Renal pelvis (tissue), 4 donors: Measurements from ENCODE around the gene HAP1. TPM values are rescaled to one million over a fixed set of nuclear protein-coding genes. Genes with fewer than 3 reads are reported as not detected.
"Not testable (repeated sequence)": the region's sequence is repeated elsewhere in the genome, so short reads cannot be mapped to it uniquely, and the experiment has no call there.

Experiments used
- DNase-seq: peaks from one replicate; pipeline ENCODE4 v3.0.0-alpha.2; 2013
- polyA plus RNA-seq, 3 donors: library from polyadenylated mRNA; unstranded; fragments of 120-200 nt; gene quantifications; one replicate each; pipeline ENCODE4 v1.2.1, GENCODE V29; 2013; ENCODE audit not compliant: insufficient read length in 3 of 3

Gene HAP1
- polyA plus RNA-seq, 3 donors: 1.2 to 1.5 (median 1.3) TPM

GRCh38 chr17:41724476-41725050, 9.9 kb downstream of the HAP1 start:
- DNase-seq: no peak

DNA sequence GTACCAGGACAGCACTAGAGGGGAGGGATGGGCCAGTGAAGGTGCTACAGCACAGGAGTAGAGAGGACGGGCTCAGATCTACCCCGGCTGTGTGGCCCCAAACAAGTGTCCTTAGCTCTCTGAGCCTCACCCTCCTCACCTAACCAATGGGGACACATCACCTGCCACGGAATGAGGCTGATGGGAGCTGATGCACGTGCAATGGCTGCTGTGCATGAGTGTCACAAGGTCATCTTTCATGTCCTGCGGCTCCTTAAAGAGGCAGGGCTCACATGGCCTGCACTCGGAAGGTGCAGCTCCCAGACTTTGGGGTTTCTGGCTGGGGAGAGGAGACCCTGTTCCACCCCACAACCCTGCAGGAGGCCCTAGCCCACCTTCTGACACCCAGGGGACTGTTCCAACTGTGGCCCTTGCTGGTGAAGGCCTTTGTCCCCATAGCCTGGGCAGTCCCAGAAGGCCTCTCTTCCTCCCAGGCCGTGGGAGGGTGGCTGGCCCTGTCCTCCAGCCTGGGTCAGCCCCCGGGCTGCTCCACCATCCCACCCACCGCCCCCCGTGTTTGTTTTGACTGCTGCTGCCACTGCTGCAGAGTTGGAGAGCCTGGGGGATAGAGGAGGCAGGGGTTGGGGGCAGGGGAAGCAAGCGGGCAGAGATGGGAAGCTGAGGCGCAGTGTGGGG, 10.5 kb downstream of the HAP1 start:
- DNase-seq: no peak

DNA sequence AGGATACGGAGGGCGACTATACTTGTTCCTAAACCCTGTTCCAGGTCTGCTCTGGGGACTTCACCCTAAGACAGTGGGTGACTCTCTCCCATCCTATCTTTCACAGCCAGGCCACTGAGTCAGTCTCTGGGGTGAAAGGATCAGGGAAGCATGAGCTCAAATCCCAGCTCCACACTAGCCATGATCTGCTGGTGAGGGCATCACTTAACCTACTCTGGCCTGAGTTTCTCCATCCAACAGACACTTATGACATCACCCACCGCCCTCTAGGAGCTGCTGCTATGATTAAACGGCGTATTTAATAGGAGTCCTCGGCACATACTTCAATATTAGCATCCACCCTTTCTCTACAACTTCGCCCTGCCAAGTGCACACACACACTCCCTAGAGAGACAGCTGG, 12.2 kb downstream of the HAP1 start:
- no peak for DNase-seq

DNA sequence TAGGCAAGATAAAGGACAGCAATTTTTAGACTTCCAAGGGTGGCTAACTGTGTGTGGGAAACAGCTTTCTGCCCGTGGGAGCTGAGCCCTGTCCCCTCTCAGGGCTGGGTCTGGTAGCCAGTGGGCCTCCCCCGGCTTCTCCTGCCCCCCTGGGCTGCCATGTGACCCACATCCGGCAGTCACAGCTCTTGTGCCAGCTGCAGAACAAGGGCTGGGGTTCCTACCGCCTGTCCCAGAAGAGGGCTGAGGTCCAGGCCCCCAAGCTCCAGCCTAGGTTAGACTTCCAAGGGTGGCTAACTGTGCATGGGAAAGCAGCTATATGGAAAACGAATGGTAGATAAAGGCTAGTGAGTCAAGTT, 16.2 kb downstream of the HAP1 start:
- no peak for DNase-seq

- no peak for DNase-seq
Observed at GRCh38 chr17:41717408-41718286, 16.8 kb downstream of the HAP1 start.

- DNase-seq: no peak
Observed at GRCh38 chr17:41711669-41712400, 22.6 kb downstream of the HAP1 start, which contains the start of gene GAST. GAST (plus strand) TSS chr17:41712331; CDS start chr17:41715437, 3,106 bp downstream.

DNA sequence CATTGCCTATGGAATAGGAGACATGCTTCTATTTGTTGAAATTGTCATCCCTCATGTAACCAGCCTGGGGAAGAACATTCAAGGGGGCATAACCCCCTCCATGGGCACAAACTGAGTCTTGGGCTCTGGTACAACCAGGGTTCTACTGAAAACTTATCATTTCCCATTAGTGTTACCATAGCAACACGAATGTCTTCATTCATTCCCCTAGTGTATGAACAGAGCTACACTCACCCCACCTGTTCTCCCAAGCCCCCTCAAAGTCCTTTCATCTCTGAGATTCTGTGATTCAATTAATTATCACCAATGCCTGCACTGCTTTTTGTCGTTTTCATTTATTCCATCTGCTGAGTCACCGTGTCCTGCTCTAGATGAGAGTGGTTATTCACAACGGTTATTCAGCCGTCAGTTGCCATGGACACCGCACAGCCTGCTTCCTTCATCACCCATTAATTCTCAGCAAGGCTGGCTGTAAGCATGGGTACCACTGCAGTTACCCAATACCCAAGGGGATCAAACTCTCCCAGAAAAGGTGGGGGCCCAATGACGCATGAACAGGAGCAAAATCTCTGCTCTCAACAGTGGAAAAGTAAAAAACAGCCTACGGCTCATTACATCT, 23.9 kb downstream of the HAP1 start:
- no peak for DNase-seq

- DNase-seq: no peak
Observed at GRCh38 chr17:41707803-41708669, 26.4 kb downstream of the HAP1 start.

DNA sequence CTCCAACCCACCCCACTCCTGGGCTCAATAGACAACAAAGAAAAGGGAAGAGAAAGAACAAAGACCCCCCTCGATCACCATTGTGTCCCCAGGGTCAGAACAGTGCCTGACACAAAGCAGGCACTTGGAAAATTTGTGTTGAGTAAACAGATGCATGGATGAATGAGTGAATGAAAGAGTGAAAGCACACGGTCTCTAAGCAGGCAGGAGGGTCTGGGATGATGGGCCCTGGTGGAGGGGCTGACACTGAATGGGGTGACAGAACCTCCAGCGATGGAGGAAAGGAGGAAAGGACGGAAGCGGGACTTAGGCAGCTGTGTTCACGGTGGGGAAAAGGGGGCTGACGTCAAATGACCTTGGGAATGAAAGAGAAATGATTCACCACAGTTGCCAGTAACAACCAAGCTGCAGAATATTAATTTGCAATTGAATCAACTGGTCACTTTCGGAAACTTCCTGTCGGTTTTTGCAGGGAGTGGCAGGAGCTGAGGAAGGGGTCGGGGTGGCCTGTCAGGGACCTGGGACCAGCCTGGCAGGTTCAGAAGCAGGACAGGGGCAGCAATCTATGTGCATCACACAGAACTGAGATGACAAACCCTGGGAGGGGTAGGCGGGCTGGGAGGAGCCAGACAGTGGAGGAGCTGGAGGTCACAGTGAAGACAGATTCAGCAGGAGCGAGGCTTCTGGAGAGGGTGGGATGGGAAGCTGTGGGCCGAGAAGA, 29.0 kb downstream of the HAP1 start:
- DNase-seq: no peak

DNA sequence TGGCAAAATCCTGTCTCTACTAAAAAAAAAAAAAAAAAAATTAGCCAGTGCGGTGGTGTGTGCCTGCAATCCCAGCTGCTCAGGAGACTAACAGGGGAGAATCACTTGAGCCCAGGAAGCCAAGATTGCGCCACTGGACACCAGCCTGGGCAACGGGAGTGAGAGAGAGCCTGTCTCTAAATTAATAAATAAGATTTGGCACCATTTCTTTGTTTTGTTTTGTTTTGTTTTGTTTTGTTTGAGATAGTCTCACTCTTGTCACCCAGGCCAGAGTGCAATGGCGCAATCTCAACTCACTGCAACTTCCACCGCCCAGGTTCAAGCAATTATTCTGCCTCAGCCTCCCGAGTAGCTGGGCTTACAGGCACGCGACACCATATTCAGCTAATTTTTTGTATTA, 31.7 kb downstream of the HAP1 start:
- no peak for DNase-seq

GRCh38 chr17:41700843-41701242, 33.6 kb downstream of the HAP1 start:
- DNase-seq: not testable (repeated sequence)

DNA sequence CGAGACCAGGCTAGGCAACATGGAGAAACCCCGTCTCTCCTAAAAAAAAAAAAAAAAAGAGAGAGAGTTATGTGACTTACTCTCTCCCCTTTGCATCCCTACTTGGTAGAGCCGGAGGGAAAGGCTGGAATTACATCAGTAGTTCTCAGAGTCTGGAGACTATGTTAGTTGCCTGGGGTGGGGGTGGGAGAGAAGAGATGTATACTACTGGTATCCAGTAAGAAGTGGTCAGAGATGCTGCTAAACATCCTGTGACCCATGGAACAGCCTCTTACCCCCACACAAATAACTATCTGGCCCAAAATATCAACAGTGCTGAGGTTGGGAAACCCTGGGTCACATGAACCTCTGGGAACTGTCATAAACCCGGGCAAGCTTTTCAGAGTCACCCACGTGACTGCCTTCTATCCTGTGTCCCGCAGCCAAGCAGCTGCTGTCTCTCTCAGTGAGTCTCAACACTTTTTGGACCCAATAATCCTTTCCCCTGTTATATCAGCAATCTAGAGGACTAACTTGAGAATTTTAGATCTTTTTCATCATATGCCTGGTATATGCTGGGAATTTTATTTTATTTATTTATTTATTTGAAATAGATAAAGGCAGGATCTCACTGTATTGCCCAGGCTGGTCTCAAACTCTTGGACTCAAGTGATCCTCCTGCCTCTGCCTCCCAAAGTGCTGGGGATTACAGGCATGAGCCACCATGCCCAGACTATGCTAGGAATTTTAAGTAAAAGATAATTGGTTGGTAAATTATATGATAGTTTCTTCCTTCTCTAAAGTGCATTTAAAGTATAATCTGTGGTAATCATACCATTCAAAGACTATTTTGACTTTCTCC, 37.1 kb downstream of the HAP1 start:
- DNase-seq: no peak

- no peak for DNase-seq
Observed at GRCh38 chr17:41695954-41696757, 38.3 kb downstream of the HAP1 start.

- DNase-seq: no peak
Observed at GRCh38 chr17:41695134-41695661, 39.2 kb downstream of the HAP1 start.

DNA sequence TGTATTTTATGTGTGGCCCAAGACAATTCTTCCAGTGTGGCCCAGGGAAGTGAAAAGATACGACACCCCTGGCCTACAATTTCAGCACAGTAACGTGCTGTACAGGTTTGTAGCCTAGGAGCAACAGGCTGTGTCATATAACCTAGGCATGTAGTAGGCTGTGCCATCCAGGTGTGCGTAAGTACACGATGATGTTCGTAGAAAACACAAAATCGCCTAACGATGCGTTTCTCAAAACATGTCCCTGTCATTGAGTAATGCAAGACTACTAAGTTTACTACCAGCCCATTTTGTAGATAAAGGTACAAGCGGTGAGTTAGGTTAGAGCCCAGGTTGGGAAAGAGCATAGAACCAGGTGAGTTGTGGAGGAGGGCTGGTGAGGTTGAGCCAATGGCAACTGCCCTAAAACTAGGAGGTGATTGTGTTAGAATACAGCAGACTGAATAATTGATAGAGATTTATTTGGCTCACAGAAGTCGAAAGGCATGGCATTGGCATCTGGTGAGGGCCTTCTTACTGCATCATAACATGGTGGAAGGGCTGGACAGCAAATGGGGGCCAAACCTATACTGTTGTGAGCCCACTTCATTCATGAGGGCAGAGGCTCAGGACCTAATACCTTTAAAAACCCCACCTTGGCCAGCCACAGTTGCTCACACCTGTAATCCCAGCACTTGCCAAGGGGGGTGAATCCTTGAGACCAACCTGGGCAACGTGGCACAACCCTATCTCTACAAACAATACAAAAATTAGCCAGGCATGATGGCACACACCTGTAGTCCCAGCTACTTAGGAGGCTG, 41.5 kb downstream of the HAP1 start:
- no peak for DNase-seq

DNA sequence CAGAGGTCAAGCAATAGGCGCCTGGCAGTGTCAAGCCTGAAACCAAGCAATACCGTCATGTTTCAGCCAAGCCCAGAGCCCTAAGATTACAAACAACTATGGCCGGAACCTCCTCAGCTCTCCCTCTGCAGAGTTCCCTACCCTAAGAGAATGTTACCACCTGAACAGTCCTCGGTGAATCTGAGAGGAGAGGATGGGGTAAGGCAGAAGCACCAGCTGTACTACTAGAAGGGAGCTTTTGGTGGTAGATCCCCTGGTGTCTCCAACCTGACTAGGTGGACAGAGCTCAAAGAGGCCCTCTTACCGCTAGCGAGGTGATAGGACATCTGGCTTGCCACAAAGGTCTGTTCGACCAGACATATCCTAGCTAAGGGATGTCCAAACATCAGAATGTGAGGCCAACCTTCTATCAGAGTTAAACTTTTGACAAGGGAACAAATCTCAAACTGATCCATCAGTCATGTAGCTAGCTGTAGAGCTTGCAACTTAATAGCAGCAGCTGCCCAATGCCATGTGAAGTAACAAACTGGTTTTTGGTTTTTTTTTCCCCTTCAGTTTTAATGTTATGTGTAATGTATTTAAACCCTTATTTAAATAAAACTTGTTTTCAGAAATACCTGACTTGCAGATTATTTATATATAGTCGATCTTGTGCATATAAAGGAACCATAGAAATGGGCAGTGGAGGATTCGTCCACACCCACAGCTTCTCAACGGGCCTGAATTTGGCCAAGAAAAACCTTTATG, 43.2 kb downstream of the HAP1 start:
- DNase-seq: no peak
